ENCODE results near the gene ADGRV1. TPM values are rescaled to one million over a fixed set of nuclear protein-coding genes. Genes with fewer than 3 reads are reported as not detected.

The ADGRV1 gene
- total RNA-seq, 1 experiment from 2014 or later = 64.8 TPM

DNA sequence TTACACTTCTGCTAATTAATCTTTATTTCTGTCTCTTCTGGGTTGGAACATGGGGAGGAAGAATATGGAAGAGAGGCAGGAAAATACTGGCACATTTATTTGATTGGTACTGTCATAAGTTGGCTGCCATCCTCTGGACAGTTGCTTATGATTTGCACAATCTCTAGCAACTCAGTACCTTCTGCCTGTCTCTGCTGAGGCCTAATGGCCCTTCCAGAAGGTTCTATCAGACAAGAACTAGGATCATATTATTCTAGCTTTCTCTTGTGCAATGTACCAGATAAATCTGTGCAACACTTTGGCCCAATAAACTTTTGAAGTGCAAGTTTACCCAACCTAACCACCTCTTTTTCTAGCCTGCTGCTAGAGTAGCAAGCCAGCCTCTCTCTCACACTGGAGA is 489.5 kb downstream of the ADGRV1 start:
- Histone ChIP-seq H3K23me2 (ENCODE audit: insufficient read length, low read depth, low read length, poor library complexity, severe bottlenecking) (no peaks in the 10 kb centered on the region), H4K5ac (ENCODE audit: insufficient read length, low read depth, low read length) (no peak overlapping the region), H2BK15ac (ENCODE audit: low read depth, low read length) (no peak overlapping the region), H3K56ac (ENCODE audit: insufficient read length, low read depth, low read length) (no peak overlapping the region), H3K4ac (ENCODE audit: low read depth, low read length) (no peak overlapping the region), H3K9ac (ENCODE audit: extremely low read depth, insufficient read length, low read length) (no peak overlapping the region), H4K91ac (ENCODE audit: insufficient read length, low read depth, low read length) (no peak overlapping the region), H2BK5ac (ENCODE audit: insufficient read length, low read length) (no peak overlapping the region), H3K27ac (ENCODE audit: insufficient read length, low read depth, low read length) (no peak overlapping the region), H4K8ac (replicated peaks; ENCODE audit: insufficient read length, low read depth, low read length) (no peak overlapping the region), H3K79me1 (ENCODE audit: insufficient read depth, low read depth, low read length, poor library complexity, severe bottlenecking) (no peaks in the 10 kb centered on the region), H3K79me2 (ENCODE audit: insufficient read depth, low read length) (no peaks in the 10 kb centered on the region), H2AK5ac (ENCODE audit: insufficient read length, low read length) (no peak overlapping the region), H2BK120ac (ENCODE audit: low read depth, low read length, poor library complexity, severe bottlenecking) (no peak overlapping the region), H3K27me3 (ENCODE audit: insufficient read depth, low read length) (no peaks in the 10 kb centered on the region), H3K18ac (ENCODE audit: insufficient read length, low read depth, low read length) (no peak overlapping the region), H3K4me1 (ENCODE audit: insufficient read depth, low read length) (no peaks in the 10 kb centered on the region), H3T11ph (ENCODE audit: low read length) (no peak overlapping the region), H4K20me1 (ENCODE audit: control insufficient read depth, insufficient read depth, insufficient read length) (no peaks in the 10 kb centered on the region), H2AFZ (ENCODE audit: low read length) (no peak overlapping the region), H2BK12ac (ENCODE audit: insufficient read length, low read depth, low read length) (no peak overlapping the region), H3K14ac (ENCODE audit: insufficient read depth, low read length) (no peak overlapping the region), H3K23ac (ENCODE audit: insufficient read length, low read depth, low read length) (no peak overlapping the region), H2BK20ac (ENCODE audit: low read depth, low read length, poor library complexity, severe bottlenecking) (no peak overlapping the region), H3K4me2 (ENCODE audit: insufficient read depth, insufficient read length, low read length) (no peak overlapping the region), H3K9me3 (ENCODE audit: control insufficient read depth, low read depth, low read length) (no peaks in the 10 kb centered on the region)
- no peak overlapping the region for H3K4me3 Mint-ChIP-seq
- no peak for DNase-seq
- H3K27me3 Mint-ChIP-seq (ENCODE audit: low read depth) = no peaks in the 10 kb centered on the region
- peaks cover 17 to 21% of the 10 kb centered on the region in 2 experiments for H3K4me1 Mint-ChIP-seq
- H3K27ac Mint-ChIP-seq = peak overlapping the region; percentile 21 to 45 (median 33); a peak in 3 of 7 replicates
- TF ChIP-seq CTCF (conservative IDR thresholded peaks at IDR 0.05) = no peak
- peaks cover 9 to 16% (median 11%) of the 10 kb centered on the region in 3 experiments for H3K36me3 Mint-ChIP-seq (ENCODE audit: insufficient read depth in 1 of 3, low read depth in 3 of 3)
- H3K9me3 Mint-ChIP-seq = peaks cover 2 to 9% of the 10 kb centered on the region in 2 experiments; a peak in 4 of 5 replicates

Measured in H9 (cell line).